GM12878 (cell line): ENCODE measurements around the gene AMN. TPM values are rescaled to one million over a fixed set of nuclear protein-coding genes. Genes with fewer than 3 reads are reported as not detected.

Experiments
- ATAC-seq: fragments of 200-7000 bp; cut with Tn5 transposase; 3 replicates; pipeline ENCODE4 v1.9.1; 2020; ENCODE audit warnings: mild to moderate bottlenecking, moderate library complexity
- BruUV-seq: library from RNA; stranded (reverse); fragments of 400-500 nt; replicated peaks from 2 replicates; lab custom pipeline; 2021; lab: Mats Ljungman, UMichigan
- CTCF ChIA-PET: fragments of 300-600 bp; sonication (Branson Sonifier 250); formaldehyde crosslinking; extraction: SDS; loops from one replicate; lab custom pipeline; 2021; ENCODE audit warnings: inconsistent platforms; lab: Yijun Ruan, JAX
- POLR2A ChIA-PET: fragments of 350-600 bp; formaldehyde crosslinking; extraction: SDS; loops from one replicate; lab custom pipeline; 2021; ENCODE audit warnings: inconsistent platforms; lab: Charles Lee
- RAD21 ChIA-PET: fragments of 300-600 bp; sonication (Branson Sonifier 250); formaldehyde crosslinking; loops from one replicate; lab custom pipeline; 2023; ENCODE audit warnings: antibody characterized with exemption; ENCODE audit not compliant: unreplicated experiment; lab: Charles Lee
- SMC1A ChIA-PET: fragments of 300-600 bp; sonication (Branson Sonifier 250); formaldehyde crosslinking; loops from one replicate; lab custom pipeline; 2023; ENCODE audit not compliant: unreplicated experiment, uncharacterized antibody; lab: Charles Lee
- DNase-seq: peaks from one replicate; pipeline ENCODE4 v3.0.0-alpha.2; 2011; ENCODE audit warnings: low read depth, low spot score
- FAIRE-seq: peaks from 3 replicates; lab custom pipeline; 2011; peaks lifted over from hg19 to GRCh38; lab: Jason Lieb, UNC
- H2AFZ ChIP-seq: 2 replicates; pipeline ENCODE4 v1.6.0; 2011; ENCODE audit warnings: low read depth, low read length, control low read depth; ENCODE audit not compliant: control insufficient read depth
- H3K27ac ChIP-seq: 2 replicates; pipeline ENCODE4 v1.5.1; 2011; ENCODE audit warnings: control low read depth; ENCODE audit not compliant: control insufficient read depth, insufficient read depth
- H3K27me3 ChIP-seq, 2 experiments: replicated peaks in 1 of 2; 2 replicates each; pipeline versions ENCODE4 v1.6.0 to v1.6.1; 2011; ENCODE audit warnings: low read length in 1 of 2; ENCODE audit not compliant: control insufficient read depth in 2 of 2, insufficient read depth in 2 of 2
- H3K36me3 ChIP-seq, 2 experiments: 2 replicates each; pipeline ENCODE4 v1.5.1; 2011; ENCODE audit warnings: low read length in 1 of 2; ENCODE audit not compliant: control insufficient read depth in 2 of 2, insufficient read depth in 2 of 2
- H3K4me1 ChIP-seq: 2 replicates; pipeline ENCODE4 v1.6.1; 2011; ENCODE audit warnings: mild to moderate bottlenecking, low read length, moderate library complexity, mixed read lengths; ENCODE audit not compliant: control insufficient read depth, insufficient read depth
- H3K4me2 ChIP-seq: 2 replicates; pipeline ENCODE4 v1.6.0; 2011; ENCODE audit warnings: control low read depth; ENCODE audit not compliant: control insufficient read depth, insufficient read depth
- H3K4me3 ChIP-seq: fragments of 200-600 bp; sonication (generic); 2 replicates; pipeline ENCODE4 v1.5.1; 2016
- H3K79me2 ChIP-seq: 2 replicates; pipeline ENCODE4 v1.6.0; 2011; ENCODE audit warnings: low read length; ENCODE audit not compliant: control insufficient read depth, insufficient read depth
- H3K9ac ChIP-seq: 2 replicates; pipeline ENCODE4 v1.8.0; 2011; ENCODE audit warnings: low read length, control low read depth, mixed read lengths; ENCODE audit not compliant: control insufficient read depth, insufficient read depth
- H3K9me3 ChIP-seq: replicated peaks from 3 replicates; pipeline ENCODE4 v1.5.1; 2011; ENCODE audit warnings: mild to moderate bottlenecking, low read length; ENCODE audit not compliant: control insufficient read depth, insufficient read depth
- H4K20me1 ChIP-seq: 2 replicates; pipeline ENCODE4 v1.6.0; 2011; ENCODE audit not compliant: control insufficient read depth, insufficient read depth
- BHLHE40 ChIP-seq, 2 experiments: fragments of 450-650 bp in 1 of 2; IDR thresholded peaks; 2 replicates each; pipeline ENCODE4 v1.6.1; 2011 to 2017; ENCODE audit warnings: low read depth in 2 of 2, borderline replicate concordance in 1 of 2, improper control_type of control experiment in 1 of 2, low read length in 1 of 2, mild to moderate bottlenecking in 1 of 2
- CREM ChIP-seq: IDR thresholded peaks from 2 replicates; pipeline ENCODE4 v1.6.1; 2014; ENCODE audit warnings: antibody characterized with exemption, low read depth
- DPF2 ChIP-seq: fragments of 450-650 bp; IDR thresholded peaks from 2 replicates; pipeline ENCODE4 v1.6.1; 2017; ENCODE audit warnings: mild to moderate bottlenecking
- HCFC1 ChIP-seq: fragments of 150-350 bp; IDR thresholded peaks from 2 replicates; pipeline ENCODE4 v1.6.1; 2014; ENCODE audit warnings: low read length
- JUNB ChIP-seq: IDR thresholded peaks from 2 replicates; pipeline ENCODE4 v1.6.1; 2016; ENCODE audit warnings: antibody characterized with exemption, mild to moderate bottlenecking
- NR2C2 ChIP-seq: IDR thresholded peaks from 2 replicates; pipeline ENCODE4 v1.6.1; 2011; ENCODE audit warnings: borderline replicate concordance, low read depth; ENCODE audit not compliant: control insufficient read depth, insufficient read length
- SMAD1 ChIP-seq: fragments of 450-650 bp; IDR thresholded peaks from 2 replicates; pipeline ENCODE4 v1.6.1; 2018; ENCODE audit warnings: mild to moderate bottlenecking, low read depth; ENCODE audit not compliant: partially characterized antibody
- TBL1XR1 ChIP-seq: IDR thresholded peaks from 2 replicates; pipeline ENCODE4 v1.6.1; 2012; ENCODE audit warnings: low read depth, low read length, improper control_type of control experiment
- YBX1 ChIP-seq: fragments of 450-650 bp; IDR thresholded peaks from 2 replicates; pipeline ENCODE4 v1.6.1; 2016; ENCODE audit warnings: antibody characterized with exemption
- ZNF207 ChIP-seq: fragments of 450-650 bp; IDR thresholded peaks from 2 replicates; pipeline ENCODE4 v1.6.1; 2014; ENCODE audit warnings: antibody characterized with exemption, mild to moderate bottlenecking, borderline replicate concordance
- WGBS: methylation state at CpG from one replicate; pipeline ENCODE4 v1.1.6; 2016; ENCODE audit warnings: low lambda C conversion rate; ENCODE audit not compliant: insufficient replicate concordance, insufficient coverage; ENCODE audit errors: missing lambda C conversion rate; 5-methylcytosine and 5-hydroxymethylcytosine counted together
- in situ Hi-C: fragments of 300-500 bp; cut with MboI; formaldehyde crosslinking; loops from 9 replicates; pipeline ENCODE4 v1.14.3; 2018; ENCODE audit warnings: mixed read lengths
- intact Hi-C: fragments of 100-400 bp; cut with micrococcal nuclease; formaldehyde crosslinking; loops from one replicate; pipeline ENCODE4 v1.14.2; 2022; ENCODE audit not compliant: unreplicated experiment
- polyA plus RNA-seq, 11 experiments: library from polyadenylated mRNA; depleted of rRNA in 4 of 11; unstranded in 6 of 11; stranded (reverse) in 5 of 11; fragments of >200 nt; fragmentation: Nextera tagmentation in 4 of 11; fragmentation: Illumina TruSeq in 1 of 11; extraction: Ambion mirVana in 4 of 11; extraction: Trizol in 1 of 11; gene quantifications; 1 replicate in 1 of 11; 2 replicates in 10 of 11; pipeline versions ENCODE4 v1.2.1 to v1.2.3, GENCODE V29; 2011 to 2016; ENCODE audit warnings: inconsistent platforms in 2 of 11, missing spikeins in 2 of 11, low read depth in 1 of 11
- total RNA-seq, 4 experiments: library from RNA; depleted of rRNA in 3 of 4; stranded (reverse); fragments of >200 nt in 3 of 4; fragmentation: Illumina TruSeq in 1 of 4; extraction: Trizol in 1 of 4; gene quantifications; 2 replicates each; pipeline versions ENCODE4 v1.2.1 to v1.2.3, GENCODE V29; 2013 to 2021
- TF ChIP-seq, protein P1 (sequence below): IDR thresholded peaks from 2 replicates; pipeline ENCODE4 v1.6.1; 2012; ENCODE audit warnings: low read length, inconsistent platforms
- TF ChIP-seq, protein P2 (sequence below): fragments of 450-650 bp; IDR thresholded peaks from 2 replicates; pipeline ENCODE4 v1.6.1; 2016; ENCODE audit warnings: mild to moderate bottlenecking
- TF ChIP-seq, protein P3 (sequence below): IDR thresholded peaks from 2 replicates; pipeline ENCODE4 v1.6.1; 2012; ENCODE audit warnings: improper control_type of control experiment, low read depth, low read length; ENCODE audit not compliant: insufficient replicate concordance
- TF ChIP-seq, protein P4 (sequence below): fragments of 450-650 bp; IDR thresholded peaks from 2 replicates; pipeline ENCODE4 v1.6.1; 2018; ENCODE audit warnings: borderline replicate concordance, mild to moderate bottlenecking; ENCODE audit not compliant: partially characterized antibody

Gene AMN
- total and polyA plus RNA-seq, 10 of the 15 experiments (the other 5 are each of a cell fraction or from before 2014, with no cell fraction given), result 0.03 to 0.33 (median 0.11) TPM; not detected in 6

DNA sequence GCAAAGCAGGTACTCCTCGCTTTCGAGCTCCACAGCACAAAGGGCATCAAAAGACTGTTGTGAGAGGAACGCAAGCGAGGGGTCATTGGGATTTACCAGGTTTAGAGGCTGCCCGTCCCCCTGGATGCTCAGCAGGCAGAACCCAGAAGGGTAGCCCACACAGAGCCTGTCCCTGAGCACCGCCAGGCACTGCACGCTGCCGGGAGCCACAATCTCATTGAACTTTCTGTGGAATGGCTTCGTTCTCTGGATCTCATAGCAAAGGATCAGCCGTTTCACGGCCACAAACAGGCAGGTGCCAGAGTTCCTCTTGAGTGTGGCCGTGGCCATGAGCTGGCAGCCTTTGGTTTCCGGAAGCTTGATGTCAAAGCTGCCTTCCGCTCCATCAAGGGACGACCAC is 21.5 kb downstream of the AMN start:
- no peak for TF ChIP-seq CREM
- no peak for TF ChIP-seq YBX1
- no peak for TF ChIP-seq DPF2
- TF ChIP-seq, protein P1, sequence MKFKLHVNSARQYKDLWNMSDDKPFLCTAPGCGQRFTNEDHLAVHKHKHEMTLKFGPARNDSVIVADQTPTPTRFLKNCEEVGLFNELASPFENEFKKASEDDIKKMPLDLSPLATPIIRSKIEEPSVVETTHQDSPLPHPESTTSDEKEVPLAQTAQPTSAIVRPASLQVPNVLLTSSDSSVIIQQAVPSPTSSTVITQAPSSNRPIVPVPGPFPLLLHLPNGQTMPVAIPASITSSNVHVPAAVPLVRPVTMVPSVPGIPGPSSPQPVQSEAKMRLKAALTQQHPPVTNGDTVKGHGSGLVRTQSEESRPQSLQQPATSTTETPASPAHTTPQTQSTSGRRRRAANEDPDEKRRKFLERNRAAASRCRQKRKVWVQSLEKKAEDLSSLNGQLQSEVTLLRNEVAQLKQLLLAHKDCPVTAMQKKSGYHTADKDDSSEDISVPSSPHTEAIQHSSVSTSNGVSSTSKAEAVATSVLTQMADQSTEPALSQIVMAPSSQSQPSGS, result no peak
- TF ChIP-seq BHLHE40 (IDR thresholded peaks at IDR 0.05; ENCODE audit: borderline replicate concordance in 1 of 2, low read depth in 2 of 2, low read length in 1 of 2), result no peak
- no peak for TF ChIP-seq TBL1XR1
- no peak for TF ChIP-seq SMAD1
- no peak for TF ChIP-seq NR2C2
- TF ChIP-seq JUNB, result no peak
- TF ChIP-seq ZNF207, result no peak
- no peak for TF ChIP-seq HCFC1
- TF ChIP-seq, protein P2, sequence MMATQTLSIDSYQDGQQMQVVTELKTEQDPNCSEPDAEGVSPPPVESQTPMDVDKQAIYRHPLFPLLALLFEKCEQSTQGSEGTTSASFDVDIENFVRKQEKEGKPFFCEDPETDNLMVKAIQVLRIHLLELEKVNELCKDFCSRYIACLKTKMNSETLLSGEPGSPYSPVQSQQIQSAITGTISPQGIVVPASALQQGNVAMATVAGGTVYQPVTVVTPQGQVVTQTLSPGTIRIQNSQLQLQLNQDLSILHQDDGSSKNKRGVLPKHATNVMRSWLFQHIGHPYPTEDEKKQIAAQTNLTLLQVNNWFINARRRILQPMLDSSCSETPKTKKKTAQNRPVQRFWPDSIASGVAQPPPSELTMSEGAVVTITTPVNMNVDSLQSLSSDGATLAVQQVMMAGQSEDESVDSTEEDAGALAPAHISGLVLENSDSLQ, result no peak
- TF ChIP-seq, protein P3, sequence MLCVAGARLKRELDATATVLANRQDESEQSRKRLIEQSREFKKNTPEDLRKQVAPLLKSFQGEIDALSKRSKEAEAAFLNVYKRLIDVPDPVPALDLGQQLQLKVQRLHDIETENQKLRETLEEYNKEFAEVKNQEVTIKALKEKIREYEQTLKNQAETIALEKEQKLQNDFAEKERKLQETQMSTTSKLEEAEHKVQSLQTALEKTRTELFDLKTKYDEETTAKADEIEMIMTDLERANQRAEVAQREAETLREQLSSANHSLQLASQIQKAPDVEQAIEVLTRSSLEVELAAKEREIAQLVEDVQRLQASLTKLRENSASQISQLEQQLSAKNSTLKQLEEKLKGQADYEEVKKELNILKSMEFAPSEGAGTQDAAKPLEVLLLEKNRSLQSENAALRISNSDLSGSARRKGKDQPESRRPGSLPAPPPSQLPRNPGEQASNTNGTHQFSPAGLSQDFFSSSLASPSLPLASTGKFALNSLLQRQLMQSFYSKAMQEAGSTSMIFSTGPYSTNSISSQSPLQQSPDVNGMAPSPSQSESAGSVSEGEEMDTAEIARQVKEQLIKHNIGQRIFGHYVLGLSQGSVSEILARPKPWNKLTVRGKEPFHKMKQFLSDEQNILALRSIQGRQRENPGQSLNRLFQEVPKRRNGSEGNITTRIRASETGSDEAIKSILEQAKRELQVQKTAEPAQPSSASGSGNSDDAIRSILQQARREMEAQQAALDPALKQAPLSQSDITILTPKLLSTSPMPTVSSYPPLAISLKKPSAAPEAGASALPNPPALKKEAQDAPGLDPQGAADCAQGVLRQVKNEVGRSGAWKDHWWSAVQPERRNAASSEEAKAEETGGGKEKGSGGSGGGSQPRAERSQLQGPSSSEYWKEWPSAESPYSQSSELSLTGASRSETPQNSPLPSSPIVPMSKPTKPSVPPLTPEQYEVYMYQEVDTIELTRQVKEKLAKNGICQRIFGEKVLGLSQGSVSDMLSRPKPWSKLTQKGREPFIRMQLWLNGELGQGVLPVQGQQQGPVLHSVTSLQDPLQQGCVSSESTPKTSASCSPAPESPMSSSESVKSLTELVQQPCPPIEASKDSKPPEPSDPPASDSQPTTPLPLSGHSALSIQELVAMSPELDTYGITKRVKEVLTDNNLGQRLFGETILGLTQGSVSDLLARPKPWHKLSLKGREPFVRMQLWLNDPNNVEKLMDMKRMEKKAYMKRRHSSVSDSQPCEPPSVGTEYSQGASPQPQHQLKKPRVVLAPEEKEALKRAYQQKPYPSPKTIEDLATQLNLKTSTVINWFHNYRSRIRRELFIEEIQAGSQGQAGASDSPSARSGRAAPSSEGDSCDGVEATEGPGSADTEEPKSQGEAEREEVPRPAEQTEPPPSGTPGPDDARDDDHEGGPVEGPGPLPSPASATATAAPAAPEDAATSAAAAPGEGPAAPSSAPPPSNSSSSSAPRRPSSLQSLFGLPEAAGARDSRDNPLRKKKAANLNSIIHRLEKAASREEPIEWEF, result no peak
- TF ChIP-seq, protein P4, sequence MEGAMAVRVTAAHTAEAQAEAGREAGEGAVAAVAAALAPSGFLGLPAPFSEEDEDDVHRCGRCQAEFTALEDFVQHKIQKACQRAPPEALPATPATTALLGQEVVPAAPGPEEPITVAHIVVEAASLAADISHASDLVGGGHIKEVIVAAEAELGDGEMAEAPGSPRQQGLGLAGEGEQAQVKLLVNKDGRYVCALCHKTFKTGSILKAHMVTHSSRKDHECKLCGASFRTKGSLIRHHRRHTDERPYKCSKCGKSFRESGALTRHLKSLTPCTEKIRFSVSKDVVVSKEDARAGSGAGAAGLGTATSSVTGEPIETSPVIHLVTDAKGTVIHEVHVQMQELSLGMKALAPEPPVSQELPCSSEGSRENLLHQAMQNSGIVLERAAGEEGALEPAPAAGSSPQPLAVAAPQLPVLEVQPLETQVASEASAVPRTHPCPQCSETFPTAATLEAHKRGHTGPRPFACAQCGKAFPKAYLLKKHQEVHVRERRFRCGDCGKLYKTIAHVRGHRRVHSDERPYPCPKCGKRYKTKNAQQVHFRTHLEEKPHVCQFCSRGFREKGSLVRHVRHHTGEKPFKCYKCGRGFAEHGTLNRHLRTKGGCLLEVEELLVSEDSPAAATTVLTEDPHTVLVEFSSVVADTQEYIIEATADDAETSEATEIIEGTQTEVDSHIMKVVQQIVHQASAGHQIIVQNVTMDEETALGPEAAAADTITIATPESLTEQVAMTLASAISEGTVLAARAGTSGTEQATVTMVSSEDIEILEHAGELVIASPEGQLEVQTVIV, result no peak
- H3K4me3 ChIP-seq, result no peak overlapping the region
- peaks cover 4 to 15% of the 10 kb centered on the region in 2 experiments; a peak in 3 of 4 replicates for H3K36me3 ChIP-seq
- in situ Hi-C loops (no loop called here), intact Hi-C loops (no loop called here)
- DNase-seq (no peak), FAIRE-seq (no peak), ATAC-seq (no peak)
- H3K27me3 ChIP-seq, result no peaks in the 10 kb centered on the region
- no peak overlapping the region for H2AFZ ChIP-seq
- CTCF ChIA-PET, result no interaction called here
- no peak overlapping the region for H3K4me2 ChIP-seq
- H3K9me3 ChIP-seq, result no peaks in the 10 kb centered on the region
- H3K4me1 ChIP-seq, result peaks cover 18% of the 10 kb centered on the region
- H4K20me1 ChIP-seq, result no peaks in the 10 kb centered on the region
- H3K9ac ChIP-seq, result no peak overlapping the region
- H3K79me2 ChIP-seq, result no peaks in the 10 kb centered on the region
- no peak overlapping the region for H3K27ac ChIP-seq
- RAD21 ChIA-PET, result interaction anchor here (1.3 kb wide), 1 partner anchor 32 kb away, joined by 4 read pairs; no protein-coding TSS in a partner anchor
- 71% methylated on average over 15 of the region's 15 CpGs for WGBS
- SMC1A ChIA-PET, result no interaction called here
- BruUV-seq, result no TSS peak
- POLR2A ChIA-PET, result no interaction called here
